Lung microvascular endothelial cell (primary cell): Measurements from ENCODE around the gene IL17RD. TPM values are rescaled to one million over a fixed set of nuclear protein-coding genes. Genes with fewer than 3 reads are reported as not detected.
"Not testable (repeated sequence)": the region's sequence is repeated elsewhere in the genome, so short reads cannot be mapped to it uniquely, and the experiment has no call there.

ENCODE experiments used
- DNase-seq, 2 donors: peaks; one replicate each; pipeline versions ENCODE4 v3.0.0 to v3.0.0-alpha.2; 2010; ENCODE audit warnings: low read depth in 2 of 2
- total RNA-seq: library from RNA; depleted of rRNA; stranded (reverse); fragments of >200 nt; gene quantifications from 2 replicates; pipeline ENCODE4 v1.2.1, GENCODE V29; 2014

Gene IL17RD
- total RNA-seq, 1 donor from 2014 or later = 0.20 TPM

- no peak for DNase-seq
These were observed 71.1 kb downstream of the IL17RD start for GRCh38 chr3:57093971-57094535.

- DNase-seq = no peak
These were observed 71.7 kb downstream of the IL17RD start for GRCh38 chr3:57093489-57093888.

GRCh38 chr3:57091521-57092273, 73.5 kb downstream of the IL17RD start:
- DNase-seq = no peak

DNA sequence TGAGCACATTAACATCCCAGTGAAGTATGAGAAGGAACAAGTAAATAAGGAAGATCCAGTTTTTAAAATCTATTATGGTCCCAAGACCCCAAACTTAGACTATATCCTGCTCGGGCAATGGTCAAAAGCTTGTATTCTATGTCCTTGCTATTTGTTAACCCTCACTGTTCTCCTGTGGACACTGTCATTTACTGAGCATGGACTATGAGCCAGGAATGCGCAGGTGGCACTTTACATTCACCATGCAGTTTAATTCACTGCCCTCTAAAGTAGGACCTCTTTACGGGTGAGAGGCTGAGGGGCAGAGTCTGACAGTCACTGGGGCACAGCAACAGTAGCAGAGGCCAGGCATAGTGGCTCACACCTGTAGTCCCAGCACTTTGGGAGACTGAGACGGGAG, 76.1 kb downstream of the IL17RD start:
- DNase-seq = no peak

DNA sequence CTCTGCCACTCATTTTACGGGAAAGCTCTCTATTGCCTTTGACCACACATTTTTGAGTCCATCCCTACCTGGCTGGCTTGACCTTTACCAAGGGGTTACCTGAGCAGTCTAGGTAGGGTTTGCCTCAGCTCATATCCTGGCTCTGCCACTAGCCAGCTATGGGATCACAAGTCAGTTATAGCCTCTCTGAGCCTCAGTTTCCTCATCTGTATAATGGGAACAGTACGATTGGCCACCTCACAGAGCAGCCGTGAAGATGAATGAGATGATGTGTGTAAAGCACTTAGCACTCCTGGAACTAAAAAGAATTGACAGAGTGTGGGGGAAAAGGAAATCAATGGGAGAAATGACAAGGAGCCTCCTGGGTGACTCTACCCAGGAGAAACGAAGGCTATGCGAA, 76.7 kb downstream of the IL17RD start:
- no peak for DNase-seq

DNA sequence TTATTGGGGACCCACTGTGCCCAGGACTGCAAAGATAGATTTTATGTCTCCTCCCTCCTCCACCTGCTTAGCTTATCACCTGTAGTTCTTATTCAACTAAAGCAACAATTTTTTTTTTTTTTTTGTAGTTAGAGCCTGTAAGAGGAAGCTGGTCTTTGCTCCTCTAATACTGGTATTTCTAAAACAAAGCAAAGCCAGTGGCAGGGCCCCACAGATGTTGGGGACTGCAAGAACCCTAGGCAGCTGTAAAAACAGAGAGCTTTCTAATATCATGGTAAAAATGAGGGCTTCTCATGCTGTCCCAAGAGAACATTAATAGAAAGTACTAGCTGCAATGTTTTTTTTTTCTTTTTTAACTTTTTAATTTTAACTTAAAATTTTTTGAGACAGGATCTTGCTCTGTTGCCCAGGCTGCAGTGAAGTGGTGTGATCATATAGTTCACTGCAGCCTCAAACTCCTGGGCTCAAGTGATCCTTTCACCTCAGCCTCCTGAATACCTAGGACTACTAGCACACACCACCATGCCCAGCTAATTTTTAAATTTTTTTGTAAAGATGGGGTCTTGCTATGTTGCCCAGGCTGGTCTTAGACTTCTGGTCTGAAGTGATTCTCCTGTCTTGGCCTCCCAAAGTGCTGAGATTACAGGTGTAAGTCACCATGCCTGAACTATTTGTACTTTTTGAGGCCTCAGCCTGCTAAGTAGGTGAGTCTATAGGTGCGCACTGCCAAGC, 77.6 kb downstream of the IL17RD start:
- DNase-seq = no peak

- DNase-seq = no peak
These were observed 79.0 kb downstream of the IL17RD start for GRCh38 chr3:57086201-57086600.

GRCh38 chr3:57085211-57085610, 79.9 kb downstream of the IL17RD start:
- DNase-seq = no peak

DNA sequence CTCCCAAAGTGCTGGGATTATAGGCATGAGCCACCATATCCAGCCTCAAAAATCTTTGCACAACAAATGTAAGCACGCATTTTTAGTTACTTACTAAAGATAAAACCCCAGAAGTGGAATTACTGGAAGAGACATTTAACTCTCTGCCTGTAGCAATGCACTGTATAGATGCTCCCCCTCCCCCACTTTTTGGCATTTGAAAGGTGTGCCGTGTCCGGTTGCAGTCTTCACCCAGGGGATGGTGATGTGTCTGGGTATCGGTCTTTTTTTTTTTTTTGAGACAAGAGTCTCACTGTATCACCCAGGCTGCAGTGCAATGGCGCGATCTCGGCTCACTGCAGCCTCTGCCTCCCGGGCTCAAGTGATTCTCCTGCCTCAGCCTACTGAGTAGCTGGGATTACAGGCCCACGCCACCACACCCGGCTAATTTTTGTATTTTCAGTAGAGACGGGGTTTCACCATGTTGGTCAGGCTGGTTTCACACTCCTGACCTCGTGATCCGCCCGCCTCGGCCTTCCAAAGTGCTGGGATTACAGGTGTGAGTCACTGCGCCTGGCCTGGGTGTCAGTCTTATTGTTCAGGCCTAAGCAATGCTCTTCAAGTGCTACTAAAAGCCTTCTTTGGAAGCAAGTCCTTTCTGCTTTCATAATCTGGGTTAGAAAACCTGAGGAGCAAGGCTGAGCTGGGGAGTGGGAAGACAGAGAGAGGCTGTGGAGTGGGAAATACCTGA, 81.7 kb downstream of the IL17RD start:
- DNase-seq = not testable (repeated sequence)

DNA sequence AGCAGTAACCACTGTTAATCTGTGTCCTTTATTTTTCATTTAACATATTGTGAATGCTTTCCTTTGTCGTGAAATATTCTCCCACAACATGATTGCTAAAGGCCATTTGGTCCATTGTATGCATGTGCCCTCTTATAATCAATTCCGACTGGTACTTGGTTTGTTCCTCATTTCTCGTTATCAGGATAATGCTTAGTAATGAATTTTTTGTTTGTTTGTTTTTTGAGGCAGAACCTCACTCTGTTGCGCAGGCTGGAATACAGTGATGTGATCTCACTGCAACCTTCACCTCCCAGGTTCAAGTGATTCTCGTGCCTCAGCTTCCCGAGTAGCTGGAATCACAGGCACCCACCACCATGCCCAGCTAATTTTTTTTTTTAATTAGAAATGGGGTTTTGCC, 82.7 kb downstream of the IL17RD start:
- no peak for DNase-seq

GRCh38 chr3:57081173-57081572, 84.0 kb downstream of the IL17RD start:
- peak; percentile 31 to 69 for DNase-seq

DNA sequence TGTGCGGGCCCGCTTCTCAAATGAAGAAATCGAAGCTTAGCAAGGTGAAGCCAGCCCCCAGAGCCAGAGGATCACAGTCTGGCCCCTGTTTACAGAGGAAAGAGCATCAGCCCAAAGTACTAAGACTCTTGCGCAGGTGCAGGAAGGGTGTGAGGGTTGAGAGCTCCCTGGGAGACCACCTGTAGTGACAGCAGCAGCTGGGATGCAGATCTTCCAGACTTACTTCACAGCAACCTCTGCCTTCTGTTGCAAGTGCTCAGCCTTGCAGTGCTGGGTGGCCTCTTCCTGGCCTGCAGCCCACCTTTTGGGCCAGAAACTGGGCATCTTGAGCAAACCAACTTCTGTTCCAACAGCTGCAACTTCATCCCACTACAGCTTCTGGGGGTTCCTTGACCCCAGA, 85.0 kb downstream of the IL17RD start:
- no peak for DNase-seq

- DNase-seq = no peak
These were observed 85.7 kb downstream of the IL17RD start for GRCh38 chr3:57079474-57079831.

- peak; percentile 23 to 51 for DNase-seq
These were observed 86.3 kb downstream of the IL17RD start for GRCh38 chr3:57078635-57079473.

- peak; percentile 44 to 45 for DNase-seq
These were observed 86.9 kb downstream of the IL17RD start for GRCh38 chr3:57078344-57078634.

GRCh38 chr3:57077630-57078343, 87.4 kb downstream of the IL17RD start:
- DNase-seq = no peak

- no peak for DNase-seq
These were observed 88.7 kb downstream of the IL17RD start for GRCh38 chr3:57076422-57076951.

GRCh38 chr3:57074135-57074534, 91.0 kb downstream of the IL17RD start:
- DNase-seq = no peak

DNA sequence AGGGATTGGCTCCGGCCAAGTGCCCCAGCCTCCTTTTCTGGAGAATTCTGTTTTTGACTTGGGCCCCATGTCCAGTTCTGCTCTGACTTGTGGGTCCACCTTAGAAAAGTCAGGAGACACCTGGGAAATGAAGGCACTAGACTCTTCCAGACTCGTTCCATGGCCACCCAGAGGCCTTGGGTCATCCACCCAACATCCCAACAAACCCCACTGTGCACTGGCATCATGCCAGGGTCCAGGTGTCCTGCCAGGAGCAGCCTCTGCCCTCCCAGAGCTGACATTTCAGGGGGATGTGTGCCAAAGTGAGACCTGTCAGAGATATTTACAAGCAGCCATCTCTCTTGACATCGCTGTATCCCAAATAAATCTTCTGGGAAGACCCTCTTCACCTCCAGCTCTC, 91.5 kb downstream of the IL17RD start:
- no peak for DNase-seq

GRCh38 chr3:57069503-57069902, 95.7 kb downstream of the IL17RD start:
- no peak for DNase-seq
